IPS DF 6.9 (cell line): Measurements from ENCODE around the gene PKP3.
"Not testable (repeated sequence)": the region's sequence is repeated elsewhere in the genome, so short reads cannot be mapped to it uniquely, and the experiment has no call there.

ENCODE experiments used
- DNase-seq: peaks from one replicate; pipeline ENCODE4 v3.0.0-alpha.2; 2013; ENCODE audit warnings: low read depth, low spot score
- H3K27ac ChIP-seq: one replicate; pipeline ENCODE4 v1.5.1; 2013; ENCODE audit warnings: low read length, control low read depth
- H3K27me3 ChIP-seq: 2 replicates; pipeline ENCODE4 v1.6.1; 2013; ENCODE audit warnings: mild to moderate bottlenecking, low read length; ENCODE audit not compliant: control insufficient read depth, insufficient read depth
- H3K36me3 ChIP-seq: 2 replicates; pipeline ENCODE4 v1.6.1; 2013; ENCODE audit warnings: low read length; ENCODE audit not compliant: control insufficient read depth, insufficient read depth
- H3K4me1 ChIP-seq: 2 replicates; pipeline ENCODE4 v1.6.1; 2013; ENCODE audit warnings: low read length; ENCODE audit not compliant: control insufficient read depth, insufficient read depth
- H3K4me3 ChIP-seq: 2 replicates; pipeline ENCODE4 v1.5.1; 2013; ENCODE audit warnings: mild to moderate bottlenecking, low read length
- H3K9me3 ChIP-seq: 2 replicates; pipeline ENCODE4 v1.6.1; 2013; ENCODE audit warnings: low read length, inconsistent platforms; ENCODE audit not compliant: control insufficient read depth, insufficient read depth
- WGBS: extraction: QIAGEN DNeasy Blood & Tissue Kit; methylation state at CpG from one replicate; pipeline ENCODE4 v1.1.7; 2013; ENCODE audit warnings: mixed read lengths, missing lambda C conversion rate; ENCODE audit not compliant: insufficient read length, insufficient coverage; 5-methylcytosine and 5-hydroxymethylcytosine counted together

PKP3 gene

GRCh38 chr11:432501-433100 lies 38.6 kb downstream of the PKP3 start:
- no peak for DNase-seq
- Histone ChIP-seq H3K9me3 (no peaks in the 10 kb centered on the region), H3K4me3 (no peak overlapping the region), H3K36me3 (peaks cover 6% of the 10 kb centered on the region; the same call in 1 of the 2 replicates), H3K27me3 (no peaks in the 10 kb centered on the region), H3K27ac (no peak overlapping the region), H3K4me1 (no peaks in the 10 kb centered on the region; the same call in 1 of the 2 replicates)
- WGBS = no CpG with 5 or more reads among the region's 20 CpGs

GRCh38 chr11:433111-433510 lies 39.1 kb downstream of the PKP3 start:
- no CpG with 5 or more reads among the region's 17 CpGs for WGBS
- DNase-seq = no peak
- Histone ChIP-seq H3K36me3 (peaks cover 5% of the 10 kb centered on the region; the same call in 1 of the 2 replicates), H3K27me3 (no peaks in the 10 kb centered on the region), H3K4me3 (no peak overlapping the region), H3K9me3 (no peaks in the 10 kb centered on the region), H3K27ac (no peak overlapping the region), H3K4me1 (no peaks in the 10 kb centered on the region; the same call in 1 of the 2 replicates)

DNA sequence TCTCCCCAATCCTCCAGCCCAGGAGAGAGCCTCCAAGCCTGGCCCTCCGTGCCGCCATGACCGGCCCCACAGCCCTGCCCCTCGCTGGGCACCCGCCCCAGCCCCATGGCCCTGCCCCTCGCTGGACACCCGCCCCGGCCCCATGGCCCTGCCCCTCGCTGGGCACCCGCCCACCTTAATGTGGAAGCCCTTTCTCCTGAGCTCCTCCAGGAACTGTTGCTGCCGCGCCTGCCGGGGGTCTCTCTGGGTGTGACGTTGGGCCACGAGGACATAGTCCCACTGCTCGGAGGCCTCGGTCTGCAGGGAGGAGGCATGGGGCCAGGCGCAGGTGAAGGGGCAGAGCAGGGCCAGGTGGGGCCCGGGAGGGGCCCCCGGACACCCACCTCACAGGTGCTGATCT lies 39.6 kb downstream of the PKP3 start:
- H3K36me3 ChIP-seq = peaks cover 3% of the 10 kb centered on the region; the same call in 1 of the 2 replicates
- no peaks in the 10 kb centered on the region; the same call in 1 of the 2 replicates for H3K4me1 ChIP-seq
- H3K27me3 ChIP-seq = no peaks in the 10 kb centered on the region
- no peak overlapping the region for H3K27ac ChIP-seq
- no peak overlapping the region for H3K4me3 ChIP-seq
- H3K9me3 ChIP-seq = no peaks in the 10 kb centered on the region
- no peak for DNase-seq
- no CpG with 5 or more reads among the region's 20 CpGs for WGBS

DNA sequence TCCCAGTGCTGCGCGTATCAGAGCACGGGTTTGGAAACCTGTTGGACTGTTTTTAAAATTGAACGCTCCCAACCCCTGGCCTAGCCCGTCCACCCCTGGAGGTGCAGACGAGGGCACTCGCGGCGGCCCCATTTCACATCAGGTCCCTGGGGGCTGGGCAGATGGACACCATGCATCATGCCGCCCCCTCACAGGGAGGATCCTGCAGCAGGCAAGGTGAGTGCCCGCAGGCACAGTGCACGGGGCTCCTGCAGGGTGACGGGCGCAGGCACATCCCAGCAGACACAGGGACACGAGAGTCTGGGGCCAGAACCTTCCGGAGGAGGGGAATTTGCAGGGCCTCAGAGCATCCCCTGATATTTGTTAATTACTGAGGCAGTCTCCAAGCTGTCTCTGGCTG lies 40.5 kb downstream of the PKP3 start:
- Histone ChIP-seq H3K9me3 (no peaks in the 10 kb centered on the region), H3K36me3 (peaks cover 3% of the 10 kb centered on the region; the same call in 1 of the 2 replicates), H3K4me1 (no peaks in the 10 kb centered on the region; the same call in 1 of the 2 replicates), H3K4me3 (no peak overlapping the region), H3K27ac (no peak overlapping the region), H3K27me3 (no peaks in the 10 kb centered on the region)
- DNase-seq = no peak
- WGBS = no CpG with 5 or more reads among the region's 16 CpGs

DNA sequence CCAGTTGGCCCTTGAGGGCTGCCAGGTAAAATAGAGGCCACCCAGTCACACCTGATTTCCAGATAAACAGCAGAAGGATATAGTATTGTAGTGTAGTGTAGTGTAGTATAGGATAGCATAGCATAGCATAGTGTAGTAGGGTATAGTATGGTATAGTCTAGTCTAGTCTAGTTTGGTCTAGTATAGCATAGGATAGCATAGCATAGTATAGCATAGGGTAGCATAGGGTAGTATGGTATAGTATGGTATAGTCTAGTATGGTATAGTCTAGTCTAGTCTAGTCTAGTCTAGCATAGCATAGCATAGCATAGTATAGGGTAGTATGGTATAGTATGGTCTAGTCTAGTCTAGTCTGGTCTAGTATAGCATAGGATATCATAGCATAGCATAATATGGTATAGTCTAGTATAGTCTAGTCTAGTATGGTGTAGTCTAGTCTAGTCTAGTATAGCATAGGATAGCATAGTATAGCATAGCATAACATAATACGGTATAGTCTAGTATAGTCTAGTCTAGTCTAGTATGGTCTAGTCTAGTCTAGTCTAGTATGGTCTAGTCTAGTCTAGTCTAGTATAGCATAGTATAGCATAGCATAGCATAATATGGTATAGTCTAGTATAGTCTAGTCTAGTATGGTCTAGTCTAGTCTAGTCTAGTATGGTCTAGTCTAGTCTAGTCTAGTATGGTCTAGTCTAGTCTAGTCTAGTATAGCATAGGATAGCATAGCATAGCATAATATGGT lies 41.2 kb downstream of the PKP3 start:
- H3K27ac ChIP-seq, DNase-seq, H3K9me3 ChIP-seq, H3K36me3 ChIP-seq, H3K27me3 ChIP-seq, H3K4me1 ChIP-seq, H3K4me3 ChIP-seq: not testable (repeated sequence)
- WGBS = no CpG with 5 or more reads among the region's 1 CpG

GRCh38 chr11:437228-437870 lies 43.3 kb downstream of the PKP3 start:
- Histone ChIP-seq H3K27ac (no peak overlapping the region), H3K27me3 (no peaks in the 10 kb centered on the region), H3K36me3 (peaks cover under 1% of the 10 kb centered on the region; the same call in 1 of the 2 replicates), H3K4me1 (peaks cover 7% of the 10 kb centered on the region), H3K4me3 (no peak overlapping the region), H3K9me3 (no peaks in the 10 kb centered on the region)
- no CpG with 5 or more reads among the region's 17 CpGs for WGBS
- no peak for DNase-seq

GRCh38 chr11:438101-438844 lies 44.3 kb downstream of the PKP3 start:
- Histone ChIP-seq H3K36me3 (no peaks in the 10 kb centered on the region), H3K4me3 (no peak overlapping the region), H3K27ac (no peak overlapping the region), H3K4me1 (peaks cover 9% of the 10 kb centered on the region), H3K27me3 (no peaks in the 10 kb centered on the region), H3K9me3 (no peaks in the 10 kb centered on the region)
- DNase-seq = no peak
- no CpG with 5 or more reads among the region's 21 CpGs for WGBS

DNA sequence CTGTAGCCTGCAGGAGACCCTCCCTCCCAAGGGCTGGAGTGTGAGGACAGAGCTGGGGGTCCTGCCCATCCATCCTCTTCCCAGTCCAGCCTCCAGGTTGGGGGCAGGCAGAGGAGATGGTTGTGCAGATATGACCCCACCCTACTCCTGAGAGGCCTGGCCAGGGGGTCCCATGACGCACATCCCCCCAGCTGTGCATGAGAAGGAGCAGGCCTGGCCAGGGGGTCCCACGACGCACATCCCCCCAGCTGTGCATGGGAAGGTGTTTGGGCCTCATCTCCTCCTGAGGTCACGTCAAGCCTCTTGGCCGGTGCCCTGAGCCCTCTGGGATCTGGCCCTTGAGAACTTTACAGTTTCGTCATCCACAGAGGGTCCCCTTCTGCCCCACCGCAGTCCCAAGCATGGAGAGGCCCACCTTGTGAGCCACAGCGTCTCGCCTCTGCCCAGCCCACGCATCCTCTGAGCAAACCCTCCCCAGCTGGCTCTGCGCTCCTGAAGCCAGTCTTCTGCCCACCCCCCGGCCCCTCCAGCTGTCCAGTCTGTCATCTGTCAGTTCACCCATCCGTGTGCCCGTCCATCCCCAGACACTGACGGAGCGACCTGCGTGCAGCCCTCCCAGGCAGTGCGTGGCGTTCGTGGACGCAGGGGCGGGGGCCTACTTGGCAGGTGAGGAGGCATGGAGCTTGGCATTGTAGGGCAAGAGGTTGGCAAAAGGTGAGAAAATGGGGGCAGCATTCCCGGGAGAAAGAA lies 45.5 kb downstream of the PKP3 start:
- no CpG with 5 or more reads among the region's 23 CpGs for WGBS

GRCh38 chr11:440065-441042 lies 46.3 kb downstream of the PKP3 start:
- Histone ChIP-seq H3K9me3 (no peaks in the 10 kb centered on the region), H3K27me3 (no peaks in the 10 kb centered on the region), H3K4me1 (peaks cover 9% of the 10 kb centered on the region), H3K36me3 (no peaks in the 10 kb centered on the region), H3K4me3 (no peak overlapping the region), H3K27ac (no peak overlapping the region)
- no CpG with 5 or more reads among the region's 27 CpGs for WGBS
- no peak for DNase-seq

More for the DNA sequence above, 45.5 kb downstream of the PKP3 start:
- Histone ChIP-seq H3K9me3 (no peaks in the 10 kb centered on the region), H3K27me3 (no peaks in the 10 kb centered on the region), H3K27ac (no peak overlapping the region), H3K4me3 (no peak overlapping the region), H3K36me3 (no peaks in the 10 kb centered on the region), H3K4me1 (peaks cover 9% of the 10 kb centered on the region)
- DNase-seq = no peak
